ENCODE measurements around the gene ITGB7. TPM values are rescaled to one million over a fixed set of nuclear protein-coding genes. Genes with fewer than 3 reads are reported as not detected.
A peak's percentile ranks its signal among the peaks of the same experiment; 100 is the strongest.

ITGB7 gene
- total RNA-seq, 1 donor from 2014 or later, result 1.3 TPM

DNA sequence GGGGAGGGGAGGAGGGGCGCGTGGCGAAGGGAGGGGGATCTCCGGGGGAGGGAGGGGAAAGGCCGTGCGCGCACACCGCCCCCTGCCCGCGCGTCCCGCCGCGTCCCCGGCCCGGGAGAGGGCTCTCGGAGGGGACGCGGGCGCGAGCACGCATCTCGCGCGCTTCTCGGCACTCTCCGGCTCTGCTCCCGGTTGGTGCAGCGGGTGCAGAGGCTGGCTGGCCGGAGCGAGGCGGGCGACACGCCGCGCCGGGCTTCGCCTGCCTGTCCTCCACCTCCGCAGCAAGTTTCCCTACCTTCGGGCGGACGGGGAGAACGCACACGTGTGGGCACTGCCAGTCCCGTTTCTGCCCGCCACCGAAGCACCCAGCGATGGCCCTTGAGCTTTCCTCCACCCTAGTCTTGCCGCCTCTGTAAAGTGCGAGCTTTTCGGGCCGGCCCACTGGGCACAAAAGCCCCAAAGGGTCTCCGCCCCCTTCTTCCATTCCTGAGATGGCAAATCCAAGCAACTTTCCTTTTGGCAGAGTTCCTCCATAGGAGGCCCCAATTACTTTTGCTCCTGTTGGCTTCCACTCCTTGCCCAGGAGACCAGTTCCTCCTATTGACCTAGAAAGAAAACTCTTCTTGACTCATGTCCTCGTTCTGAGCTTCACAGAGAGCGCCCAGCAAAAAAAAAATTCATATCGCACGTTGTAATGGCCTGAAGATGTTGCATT lies 26.0 kb downstream of the ITGB7 start:
- peak overlapping the region; percentile 67 for H3K27ac Mint-ChIP-seq (ENCODE audit: unreplicated experiment)
- DNase-seq (ENCODE audit: low read depth), result peak; percentile 58

DNA sequence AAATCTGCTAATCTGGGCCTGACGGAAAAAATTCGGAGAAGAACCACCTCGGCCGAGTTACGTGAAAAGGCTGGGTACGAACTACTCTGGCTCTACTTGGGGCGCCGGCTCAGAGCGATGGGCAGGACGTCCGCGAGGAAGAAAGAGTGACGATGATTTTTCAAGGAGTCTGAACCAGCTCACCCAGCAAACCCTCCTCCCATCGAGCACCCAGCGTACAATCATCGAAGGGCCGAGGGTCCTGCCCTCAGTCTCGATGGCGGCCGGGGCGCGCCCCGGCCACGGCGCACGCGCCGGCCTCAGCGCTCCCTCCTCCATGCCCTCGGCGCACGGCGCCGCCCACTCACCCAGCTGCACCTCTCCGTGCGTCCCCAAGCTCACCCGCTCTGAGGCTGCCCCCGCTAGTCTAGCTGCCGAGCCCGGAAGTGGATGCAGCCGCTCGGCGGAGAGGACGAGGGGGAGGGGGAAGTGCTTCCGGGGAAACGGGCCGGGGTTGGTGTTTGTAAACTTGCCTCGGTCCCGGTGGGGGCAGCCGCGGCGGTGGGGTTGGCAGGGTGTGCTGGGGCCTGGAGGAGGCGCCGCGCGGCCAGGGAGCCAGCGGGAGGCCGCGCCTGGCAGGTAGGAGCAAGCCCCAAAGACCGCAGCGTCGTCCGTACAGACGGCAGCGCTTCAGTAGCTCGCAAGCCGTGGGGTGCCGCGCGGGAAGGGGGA lies 26.7 kb downstream of the ITGB7 start, which contains the start of the genes CSAD and ZNF740:
Gene CSAD, minus strand, starts transcription at position 706 of the 711 bp plus-strand sequence. CDS start 7,455 bp downstream, outside the sequence.
Gene ZNF740, plus strand, starts transcription at position 503 of the 711 bp plus-strand sequence. CDS start 1,262 bp downstream, outside the sequence.
- Mint-ChIP-seq H3K9me3 (ENCODE audit: unreplicated experiment) (no peaks in the 10 kb centered on the region), H3K4me1 (ENCODE audit: low read depth, unreplicated experiment) (peaks cover 20% of the 10 kb centered on the region), H3K36me3 (ENCODE audit: low read depth, unreplicated experiment) (peaks cover 24% of the 10 kb centered on the region), H3K27me3 (ENCODE audit: low read depth, unreplicated experiment) (no peaks in the 10 kb centered on the region), H3K27ac (ENCODE audit: unreplicated experiment) (peak within 1 kb of the TSS; percentile 98), H3K4me3 (ENCODE audit: unreplicated experiment) (peak within 1 kb of the TSS; percentile 95)
- Histone ChIP-seq H3K36me3 (ENCODE audit: insufficient read depth, low read length) (peaks cover 21% of the 10 kb centered on the region), H3K9ac (ENCODE audit: low read length) (peak within 1 kb of the TSS; percentile 93), H3K9me3 (ENCODE audit: insufficient read depth, low read depth, low read length) (no peaks in the 10 kb centered on the region), H3K27me3 (ENCODE audit: insufficient read depth, low read length) (no peaks in the 10 kb centered on the region), H2AFZ (ENCODE audit: low read depth, low read length) (peak within 1 kb of the TSS; percentile 96), H3K4me1 (ENCODE audit: insufficient read depth, low read length) (peaks cover 30% of the 10 kb centered on the region), H4K20me1 (ENCODE audit: insufficient read depth, low read length) (peaks cover 39% of the 10 kb centered on the region), H3K4me3 (ENCODE audit: insufficient read depth, low read depth, low read length) (peak within 1 kb of the TSS; percentile 79), H3K27ac (ENCODE audit: low read depth, low read length) (peak within 1 kb of the TSS; percentile 94), H3K4me2 (ENCODE audit: low read length) (peak within 1 kb of the TSS; percentile 96), H3K79me2 (ENCODE audit: insufficient read depth, low read length) (peaks cover 40% of the 10 kb centered on the region)
- peak; percentile 93 for DNase-seq (ENCODE audit: low read depth)
- FAIRE-seq, result no peak
- TF ChIP-seq EZH2 (IDR thresholded peaks at IDR 0.05; ENCODE audit: insufficient read depth, low read length), result no peak
- TF ChIP-seq, protein P1, sequence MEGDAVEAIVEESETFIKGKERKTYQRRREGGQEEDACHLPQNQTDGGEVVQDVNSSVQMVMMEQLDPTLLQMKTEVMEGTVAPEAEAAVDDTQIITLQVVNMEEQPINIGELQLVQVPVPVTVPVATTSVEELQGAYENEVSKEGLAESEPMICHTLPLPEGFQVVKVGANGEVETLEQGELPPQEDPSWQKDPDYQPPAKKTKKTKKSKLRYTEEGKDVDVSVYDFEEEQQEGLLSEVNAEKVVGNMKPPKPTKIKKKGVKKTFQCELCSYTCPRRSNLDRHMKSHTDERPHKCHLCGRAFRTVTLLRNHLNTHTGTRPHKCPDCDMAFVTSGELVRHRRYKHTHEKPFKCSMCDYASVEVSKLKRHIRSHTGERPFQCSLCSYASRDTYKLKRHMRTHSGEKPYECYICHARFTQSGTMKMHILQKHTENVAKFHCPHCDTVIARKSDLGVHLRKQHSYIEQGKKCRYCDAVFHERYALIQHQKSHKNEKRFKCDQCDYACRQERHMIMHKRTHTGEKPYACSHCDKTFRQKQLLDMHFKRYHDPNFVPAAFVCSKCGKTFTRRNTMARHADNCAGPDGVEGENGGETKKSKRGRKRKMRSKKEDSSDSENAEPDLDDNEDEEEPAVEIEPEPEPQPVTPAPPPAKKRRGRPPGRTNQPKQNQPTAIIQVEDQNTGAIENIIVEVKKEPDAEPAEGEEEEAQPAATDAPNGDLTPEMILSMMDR (IDR thresholded peaks at IDR 0.05; ENCODE audit: insufficient read depth, low read depth, low read length), result no peak

More for the DNA sequence above, 26.0 kb downstream of the ITGB7 start:
- Mint-ChIP-seq H3K4me1 (ENCODE audit: low read depth, unreplicated experiment) (peaks cover 18% of the 10 kb centered on the region), H3K27me3 (ENCODE audit: low read depth, unreplicated experiment) (no peaks in the 10 kb centered on the region), H3K4me3 (ENCODE audit: unreplicated experiment) (peak overlapping the region; percentile 95), H3K36me3 (ENCODE audit: low read depth, unreplicated experiment) (peaks cover 30% of the 10 kb centered on the region), H3K9me3 (ENCODE audit: unreplicated experiment) (no peaks in the 10 kb centered on the region)
- H3K27me3 ChIP-seq (ENCODE audit: insufficient read depth, low read length), result no peaks in the 10 kb centered on the region
- peak overlapping the region; percentile 96 for H3K4me2 ChIP-seq (ENCODE audit: low read length)
- FAIRE-seq, result no peak
- peak overlapping the region; percentile 79 for H3K4me3 ChIP-seq (ENCODE audit: insufficient read depth, low read depth, low read length)
- peaks cover 45% of the 10 kb centered on the region for H4K20me1 ChIP-seq (ENCODE audit: insufficient read depth, low read length)
- H3K9me3 ChIP-seq (ENCODE audit: insufficient read depth, low read depth, low read length), result no peaks in the 10 kb centered on the region
- peak overlapping the region; percentile 93 for H3K9ac ChIP-seq (ENCODE audit: low read length)
- H3K36me3 ChIP-seq (ENCODE audit: insufficient read depth, low read length), result peaks cover 25% of the 10 kb centered on the region
- peak overlapping the region; percentile 94 for H3K27ac ChIP-seq (ENCODE audit: low read depth, low read length)
- H3K4me1 ChIP-seq (ENCODE audit: insufficient read depth, low read length), result peaks cover 30% of the 10 kb centered on the region
- TF ChIP-seq EZH2 (IDR thresholded peaks at IDR 0.05; ENCODE audit: insufficient read depth, low read length), result no peak
- TF ChIP-seq, protein P1 (IDR thresholded peaks at IDR 0.05; ENCODE audit: insufficient read depth, low read depth, low read length), result no peak
- H2AFZ ChIP-seq (ENCODE audit: low read depth, low read length), result peak overlapping the region; percentile 67
- peaks cover 40% of the 10 kb centered on the region for H3K79me2 ChIP-seq (ENCODE audit: insufficient read depth, low read length)

Measured in astrocyte (in vitro differentiated cells and primary cell).